HL-60 (cell line): ENCODE results near the gene NUBPL.
"Not testable (repeated sequence)": the region's sequence is repeated elsewhere in the genome, so short reads cannot be mapped to it uniquely, and the experiment has no call there.

ENCODE experiments used
- DNase-seq, 2 experiments: peaks; one replicate each; pipeline ENCODE4 v3.0.0-alpha.2; 2010 to 2020; ENCODE audit warnings: low read depth in 1 of 2, low spot score in 1 of 2
- H3K27ac ChIP-seq: fragments of 250-450 bp; sonication (Bioruptor Pico); replicated peaks from 2 replicates; pipeline ENCODE4 v1.5.1; 2020; ENCODE audit warnings: mild to moderate bottlenecking, moderate library complexity
- H3K27me3 ChIP-seq: fragments of 250-450 bp; sonication (Bioruptor Pico); 2 replicates; pipeline ENCODE4 v1.5.1; 2021; ENCODE audit warnings: mild to moderate bottlenecking, moderate library complexity; ENCODE audit not compliant: insufficient read depth, poor library complexity, severe bottlenecking
- H3K4me3 ChIP-seq: replicated peaks from 2 replicates; pipeline ENCODE4 v1.5.1; 2011; ENCODE audit warnings: mild to moderate bottlenecking, control low read depth, low read length; ENCODE audit not compliant: insufficient read depth
- CTCF ChIP-seq: IDR thresholded peaks from one replicate; pipeline ENCODE4 v1.5.1; 2011; ENCODE audit warnings: low read length, control low read depth, inconsistent platforms; ENCODE audit not compliant: insufficient read depth
- GABPA ChIP-seq: IDR thresholded peaks from 2 replicates; pipeline ENCODE4 v1.6.1; 2012; ENCODE audit warnings: low read depth
- POLR2AphosphoS5 ChIP-seq: IDR thresholded peaks from 2 replicates; pipeline ENCODE4 v1.6.1; 2012; ENCODE audit warnings: low read depth
- REST ChIP-seq: IDR thresholded peaks from 2 replicates; pipeline ENCODE4 v1.6.1; 2012; ENCODE audit warnings: low read depth; ENCODE audit not compliant: insufficient replicate concordance
- SPI1 ChIP-seq: IDR thresholded peaks from 2 replicates; pipeline ENCODE4 v1.6.1; 2012; ENCODE audit warnings: low read depth, mild to moderate bottlenecking, borderline replicate concordance

The NUBPL gene

GRCh38 chr14:31854508-31855075, 293.4 kb downstream of the NUBPL start:
- H3K27me3 ChIP-seq, result no peaks in the 10 kb centered on the region
- H3K4me3 ChIP-seq, result no peak overlapping the region
- DNase-seq, result no peak
- no peak overlapping the region for H3K27ac ChIP-seq
- no peak for TF ChIP-seq POLR2AphosphoS5

- no peak overlapping the region for H3K4me3 ChIP-seq
- no peak for TF ChIP-seq CTCF
- TF ChIP-seq REST, result no peak
- no peak for TF ChIP-seq GABPA
- TF ChIP-seq POLR2AphosphoS5, result no peak
- no peak for TF ChIP-seq SPI1
- no peak overlapping the region for H3K27ac ChIP-seq
- DNase-seq, result no peak
- no peaks in the 10 kb centered on the region for H3K27me3 ChIP-seq
Measured at GRCh38 chr14:31855262-31855661, 294.1 kb downstream of the NUBPL start.

- H3K27me3 ChIP-seq, H3K4me3 ChIP-seq, H3K27ac ChIP-seq, DNase-seq: not testable (repeated sequence)
Measured at GRCh38 chr14:31856003-31856402, 294.8 kb downstream of the NUBPL start.

GRCh38 chr14:31858868-31859267, 297.7 kb downstream of the NUBPL start:
- Histone ChIP-seq H3K27me3 (no peaks in the 10 kb centered on the region), H3K4me3 (no peak overlapping the region), H3K27ac (no peak overlapping the region)
- no peak for DNase-seq
- TF ChIP-seq GABPA (no peak), REST (no peak), CTCF (no peak), POLR2AphosphoS5 (no peak), SPI1 (no peak)

GRCh38 chr14:31864937-31865855, 304.0 kb downstream of the NUBPL start:
- Histone ChIP-seq H3K27ac (no peak overlapping the region), H3K27me3 (no peaks in the 10 kb centered on the region), H3K4me3 (no peak overlapping the region)
- TF ChIP-seq POLR2AphosphoS5 (no peak), REST (no peak), GABPA (no peak), CTCF (no peak), SPI1 (no peak)
- no peak for DNase-seq
